Gastroesophageal sphincter (tissue), 3 donors: Measurements from ENCODE around the gene IZUMO1R.

Source experiments
- POLR2A ChIP-seq, 2 donors: fragments of 450-650 bp; IDR thresholded peaks; one replicate each; pipeline ENCODE4 v1.6.1; 2017; ENCODE audit warnings: antibody characterized with exemption in 2 of 2, mild to moderate bottlenecking in 2 of 2, moderate library complexity in 1 of 2
- TF ChIP-seq, protein P1 (sequence below), 4 experiments: fragments of 200-600 bp in 2 of 4; fragments of 450-650 bp in 2 of 4; sonication (generic) in 1 of 4; IDR thresholded peaks; one replicate each; pipeline ENCODE4 v1.5.1; 2017 to 2019; ENCODE audit warnings: antibody characterized with exemption in 4 of 4, mild to moderate bottlenecking in 2 of 4, moderate library complexity in 2 of 4

GRCh38 chr11:94326947-94327346 lies 22.6 kb downstream of the IZUMO1R start:
- TF ChIP-seq POLR2A (IDR thresholded peaks at IDR 0.05), result no peak
- TF ChIP-seq, protein P1, sequence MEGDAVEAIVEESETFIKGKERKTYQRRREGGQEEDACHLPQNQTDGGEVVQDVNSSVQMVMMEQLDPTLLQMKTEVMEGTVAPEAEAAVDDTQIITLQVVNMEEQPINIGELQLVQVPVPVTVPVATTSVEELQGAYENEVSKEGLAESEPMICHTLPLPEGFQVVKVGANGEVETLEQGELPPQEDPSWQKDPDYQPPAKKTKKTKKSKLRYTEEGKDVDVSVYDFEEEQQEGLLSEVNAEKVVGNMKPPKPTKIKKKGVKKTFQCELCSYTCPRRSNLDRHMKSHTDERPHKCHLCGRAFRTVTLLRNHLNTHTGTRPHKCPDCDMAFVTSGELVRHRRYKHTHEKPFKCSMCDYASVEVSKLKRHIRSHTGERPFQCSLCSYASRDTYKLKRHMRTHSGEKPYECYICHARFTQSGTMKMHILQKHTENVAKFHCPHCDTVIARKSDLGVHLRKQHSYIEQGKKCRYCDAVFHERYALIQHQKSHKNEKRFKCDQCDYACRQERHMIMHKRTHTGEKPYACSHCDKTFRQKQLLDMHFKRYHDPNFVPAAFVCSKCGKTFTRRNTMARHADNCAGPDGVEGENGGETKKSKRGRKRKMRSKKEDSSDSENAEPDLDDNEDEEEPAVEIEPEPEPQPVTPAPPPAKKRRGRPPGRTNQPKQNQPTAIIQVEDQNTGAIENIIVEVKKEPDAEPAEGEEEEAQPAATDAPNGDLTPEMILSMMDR (IDR thresholded peaks at IDR 0.05), result no peak
